Neural cell (in vitro differentiated cells): Measurements from ENCODE around the gene SLC22A23. TPM values are rescaled to one million over a fixed set of nuclear protein-coding genes. Genes with fewer than 3 reads are reported as not detected.

Experiments used
- H2AFZ ChIP-seq: fragments of 200-600, 300-800 bp; sonication (generic), shearing (Covaris generic); 2 replicates; pipeline ENCODE4 v1.6.0; 2014; ENCODE audit warnings: low read depth, mild to moderate bottlenecking, antibody characterized with exemption, low read length, moderate library complexity
- H3F3A ChIP-seq: fragments of 200-600 bp; shearing (Covaris generic); 2 replicates; pipeline ENCODE4 v1.6.1; 2016; ENCODE audit warnings: mild to moderate bottlenecking, moderate library complexity, mixed read lengths, antibody characterized with exemption, low read length; ENCODE audit not compliant: insufficient read depth, poor library complexity, severe bottlenecking
- H3K27ac ChIP-seq: fragments of 200-600, 300-800 bp; sonication (generic), shearing (Covaris generic); 2 replicates; pipeline ENCODE4 v1.5.1; 2014; ENCODE audit warnings: mild to moderate bottlenecking, low read length, moderate library complexity
- H3K27me3 ChIP-seq: fragments of 300-800, 200-600 bp; sonication (generic), shearing (Covaris generic); 2 replicates; pipeline ENCODE4 v1.6.0; 2014; ENCODE audit warnings: mild to moderate bottlenecking, low read depth, low read length, moderate library complexity; ENCODE audit not compliant: insufficient read depth
- H3K36me3 ChIP-seq: fragments of 300-800, 200-600 bp; sonication (generic), shearing (Covaris generic); 2 replicates; pipeline ENCODE4 v1.5.1; 2014; ENCODE audit warnings: mild to moderate bottlenecking, antibody characterized with exemption, low read length, moderate library complexity; ENCODE audit not compliant: insufficient read depth
- H3K4me2 ChIP-seq: fragments of 300-800, 200-600 bp; sonication (generic), shearing (Covaris generic); 2 replicates; pipeline ENCODE4 v1.6.0; 2014; ENCODE audit warnings: mild to moderate bottlenecking, low read length
- H3K4me3 ChIP-seq: fragments of 300-800, 200-600 bp; sonication (generic), shearing (Covaris generic); 2 replicates; pipeline ENCODE4 v1.5.1; 2014; ENCODE audit warnings: mild to moderate bottlenecking, low read length, moderate library complexity
- H3K79me2 ChIP-seq: fragments of 200-600 bp; shearing (Covaris generic); replicated peaks from 2 replicates; pipeline ENCODE4 v1.6.0; 2014; ENCODE audit warnings: mild to moderate bottlenecking, low read length, moderate library complexity; ENCODE audit not compliant: insufficient read depth
- H3K9ac ChIP-seq: fragments of 300-800, 200-600 bp; sonication (generic), shearing (Covaris generic); 2 replicates; pipeline ENCODE4 v1.6.1; 2016; ENCODE audit warnings: mild to moderate bottlenecking, low read length, mixed read lengths
- H3K9me2 ChIP-seq: fragments of 200-600 bp; shearing (Covaris generic); 2 replicates; pipeline ENCODE4 v1.6.1; 2016; ENCODE audit warnings: mild to moderate bottlenecking, low read length, mixed read lengths; ENCODE audit not compliant: insufficient read depth
- H3K9me3 ChIP-seq: fragments of 200-600, 300-800 bp; sonication (generic), shearing (Covaris generic); 2 replicates; pipeline ENCODE4 v1.6.1; 2016; ENCODE audit warnings: mild to moderate bottlenecking, mixed run types, low read length, moderate library complexity, mixed read lengths
- H4K20me1 ChIP-seq: fragments of 200-600 bp; shearing (Covaris generic); 2 replicates; pipeline ENCODE4 v1.6.1; 2016; ENCODE audit warnings: mild to moderate bottlenecking, mixed run types; ENCODE audit not compliant: insufficient read depth
- CTCF ChIP-seq: fragments of 450-650 bp; IDR thresholded peaks from 2 replicates; pipeline ENCODE4 v1.5.1; 2014; ENCODE audit warnings: antibody characterized with exemption, mild to moderate bottlenecking, moderate library complexity; ENCODE audit not compliant: poor library complexity, severe bottlenecking
- EP300 ChIP-seq: fragments of 450-650 bp; conservative IDR thresholded peaks from 2 replicates; pipeline ENCODE4 v1.6.1; 2014; ENCODE audit warnings: antibody characterized with exemption, mild to moderate bottlenecking, moderate library complexity; ENCODE audit not compliant: poor library complexity, severe bottlenecking
- EZH2 ChIP-seq: fragments of 200-600, 300-800 bp; shearing (Covaris generic), sonication (generic); IDR thresholded peaks from 2 replicates; pipeline ENCODE4 v1.6.1; 2014; ENCODE audit warnings: antibody characterized with exemption, low read length, borderline replicate concordance, mild to moderate bottlenecking; ENCODE audit not compliant: insufficient read depth, poor library complexity, severe bottlenecking
- MXI1 ChIP-seq: fragments of 450-650 bp; conservative IDR thresholded peaks from 2 replicates; pipeline ENCODE4 v1.6.1; 2014; ENCODE audit warnings: antibody characterized with exemption, mild to moderate bottlenecking; ENCODE audit not compliant: poor library complexity, severe bottlenecking
- POLR2AphosphoS5 ChIP-seq: IDR thresholded peaks from 2 replicates; pipeline ENCODE4 v1.6.1; 2012
- RAD21 ChIP-seq: fragments of 450-650 bp; conservative IDR thresholded peaks from 2 replicates; pipeline ENCODE4 v1.6.1; 2014; ENCODE audit warnings: antibody characterized with exemption, mild to moderate bottlenecking, moderate library complexity
- REST ChIP-seq: IDR thresholded peaks from 2 replicates; pipeline ENCODE4 v1.6.1; 2012; ENCODE audit warnings: borderline replicate concordance
- SMC3 ChIP-seq: fragments of 450-650 bp; conservative IDR thresholded peaks from 2 replicates; pipeline ENCODE4 v1.6.1; 2014; ENCODE audit warnings: antibody characterized with exemption, mild to moderate bottlenecking, moderate library complexity; ENCODE audit not compliant: poor library complexity
- TAF1 ChIP-seq: IDR thresholded peaks from 2 replicates; pipeline ENCODE4 v1.6.1; 2012; ENCODE audit warnings: low read depth
- polyA plus RNA-seq: library from polyadenylated mRNA; depleted of rRNA; stranded (reverse); fragments of >200 nt; gene quantifications from 2 replicates; pipeline ENCODE4 v1.2.3, GENCODE V29; 2014

The SLC22A23 gene
- polyA plus RNA-seq, 1 donor from 2014 or later: 8.8 TPM

- Histone ChIP-seq H3K36me3 (no peaks in the 10 kb centered on the region), H3K27me3 (no peaks in the 10 kb centered on the region), H3F3A (no peaks in the 10 kb centered on the region), H3K9me2 (no peaks in the 10 kb centered on the region), H3K4me3 (no peak overlapping the region), H3K27ac (no peak overlapping the region), H3K9ac (no peak overlapping the region), H2AFZ (no peak overlapping the region), H3K79me2 (no peaks in the 10 kb centered on the region), H3K9me3 (no peaks in the 10 kb centered on the region), H4K20me1 (no peaks in the 10 kb centered on the region), H3K4me2 (no peak overlapping the region)
- no peak for TF ChIP-seq RAD21
- TF ChIP-seq TAF1: no peak
- TF ChIP-seq CTCF: no peak
- no peak for TF ChIP-seq MXI1
- no peak for TF ChIP-seq SMC3
- no peak for TF ChIP-seq EZH2
- no peak for TF ChIP-seq EP300
- no peak for TF ChIP-seq REST
- no peak for TF ChIP-seq POLR2AphosphoS5
These were observed 140.5 kb downstream of the SLC22A23 start for GRCh38 chr6:3316331-3316730.

GRCh38 chr6:3315841-3316240 is 141.0 kb downstream of the SLC22A23 start:
- Histone ChIP-seq H3F3A (no peaks in the 10 kb centered on the region), H3K36me3 (no peaks in the 10 kb centered on the region), H3K9ac (no peak overlapping the region), H3K9me3 (no peaks in the 10 kb centered on the region), H2AFZ (no peak overlapping the region), H3K27ac (no peak overlapping the region), H3K9me2 (no peaks in the 10 kb centered on the region), H3K4me3 (no peak overlapping the region), H3K27me3 (no peaks in the 10 kb centered on the region), H3K4me2 (no peak overlapping the region), H3K79me2 (no peaks in the 10 kb centered on the region), H4K20me1 (no peaks in the 10 kb centered on the region)
- TF ChIP-seq POLR2AphosphoS5 (no peak), TAF1 (no peak)
